Astrocyte of the cerebellum (primary cell): ENCODE data around the gene ASIC2.

Experiments used
- DNase-seq: peaks from one replicate; pipeline ENCODE4 v3.0.0-alpha.2; 2011; ENCODE audit warnings: low read depth
- H3K4me3 ChIP-seq: 2 replicates; pipeline ENCODE4 v1.5.1; 2011; ENCODE audit warnings: mild to moderate bottlenecking, low read depth, low read length, moderate library complexity
- in situ Hi-C: cut with HindIII; loops from 2 replicates; pipeline ENCODE4 v1.10.0; 2017; ENCODE audit warnings: low sequenced_read_pairs
- TF ChIP-seq, protein P1 (sequence below): IDR thresholded peaks from 2 replicates; pipeline ENCODE4 v1.5.1; 2012; ENCODE audit warnings: low read length, low read depth, moderate library complexity, mild to moderate bottlenecking; ENCODE audit errors: missing control alignments

The ASIC2 gene

DNA sequence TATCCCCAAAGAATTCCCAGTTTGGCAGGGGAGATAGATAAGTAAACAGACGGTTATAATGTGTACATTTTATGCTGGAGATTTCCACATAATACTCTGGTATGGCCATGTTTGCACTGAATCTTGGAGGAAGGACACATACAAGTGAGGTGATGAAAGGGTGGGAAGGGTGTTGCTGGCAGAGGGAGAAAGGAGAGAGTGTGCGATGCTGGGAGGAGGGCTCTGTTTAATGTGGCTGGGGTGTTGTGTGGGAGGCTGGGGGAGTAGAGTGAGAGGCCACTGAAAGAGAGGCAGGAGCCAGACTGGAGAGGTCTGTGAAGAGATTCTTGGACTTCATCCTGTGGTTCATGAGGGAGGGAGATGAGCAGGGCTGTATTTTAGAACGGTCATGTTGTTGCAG lies 213.9 kb downstream of the ASIC2 start:
- no peak for DNase-seq
- TF ChIP-seq, protein P1, sequence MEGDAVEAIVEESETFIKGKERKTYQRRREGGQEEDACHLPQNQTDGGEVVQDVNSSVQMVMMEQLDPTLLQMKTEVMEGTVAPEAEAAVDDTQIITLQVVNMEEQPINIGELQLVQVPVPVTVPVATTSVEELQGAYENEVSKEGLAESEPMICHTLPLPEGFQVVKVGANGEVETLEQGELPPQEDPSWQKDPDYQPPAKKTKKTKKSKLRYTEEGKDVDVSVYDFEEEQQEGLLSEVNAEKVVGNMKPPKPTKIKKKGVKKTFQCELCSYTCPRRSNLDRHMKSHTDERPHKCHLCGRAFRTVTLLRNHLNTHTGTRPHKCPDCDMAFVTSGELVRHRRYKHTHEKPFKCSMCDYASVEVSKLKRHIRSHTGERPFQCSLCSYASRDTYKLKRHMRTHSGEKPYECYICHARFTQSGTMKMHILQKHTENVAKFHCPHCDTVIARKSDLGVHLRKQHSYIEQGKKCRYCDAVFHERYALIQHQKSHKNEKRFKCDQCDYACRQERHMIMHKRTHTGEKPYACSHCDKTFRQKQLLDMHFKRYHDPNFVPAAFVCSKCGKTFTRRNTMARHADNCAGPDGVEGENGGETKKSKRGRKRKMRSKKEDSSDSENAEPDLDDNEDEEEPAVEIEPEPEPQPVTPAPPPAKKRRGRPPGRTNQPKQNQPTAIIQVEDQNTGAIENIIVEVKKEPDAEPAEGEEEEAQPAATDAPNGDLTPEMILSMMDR: no peak
- H3K4me3 ChIP-seq: no peak overlapping the region
- in situ Hi-C loops: no loop called here

DNA sequence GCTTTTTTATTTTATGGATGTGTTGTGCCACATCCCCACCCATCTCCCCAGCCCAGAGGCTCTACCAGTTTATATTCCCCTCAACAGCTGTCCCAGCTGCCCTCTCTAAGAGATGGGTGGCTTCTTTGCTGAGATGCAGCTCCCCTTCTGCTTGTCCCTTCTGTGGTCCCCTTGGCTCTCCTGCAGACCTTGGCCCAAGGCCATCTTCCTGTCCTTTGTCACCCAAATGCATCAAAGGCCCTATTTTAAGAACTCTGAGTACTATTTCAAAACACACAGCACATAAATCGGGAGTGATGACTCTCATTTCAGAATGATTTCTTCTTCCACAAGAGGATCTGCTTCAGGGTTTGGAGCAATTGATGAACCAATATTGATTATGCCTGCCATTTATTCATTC lies 216.1 kb downstream of the ASIC2 start:
- in situ Hi-C loops: no loop called here
- DNase-seq: no peak
- H3K4me3 ChIP-seq: no peak overlapping the region
- TF ChIP-seq, protein P1: no peak

DNA sequence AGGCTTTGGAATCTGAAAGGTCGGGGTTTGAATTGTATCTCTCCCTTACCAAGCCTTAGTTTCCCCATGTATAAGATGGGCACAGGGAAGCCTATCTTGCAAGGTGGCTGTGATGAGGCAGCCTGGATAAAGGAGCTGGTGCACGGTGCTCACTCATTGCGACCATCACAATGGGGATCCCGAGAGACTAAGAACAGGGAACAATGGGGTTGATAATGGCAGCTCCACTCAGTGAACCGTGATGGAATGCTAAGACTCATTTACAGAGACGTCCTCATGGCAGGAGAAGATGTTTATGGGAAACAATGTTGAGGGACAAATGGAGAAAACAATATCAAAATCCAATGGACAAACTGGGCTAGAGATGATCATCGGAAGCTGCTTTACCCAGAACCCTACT lies 219.7 kb downstream of the ASIC2 start:
- H3K4me3 ChIP-seq: no peak overlapping the region
- in situ Hi-C loops: no loop called here
- TF ChIP-seq, protein P1: no peak
- no peak for DNase-seq

DNA sequence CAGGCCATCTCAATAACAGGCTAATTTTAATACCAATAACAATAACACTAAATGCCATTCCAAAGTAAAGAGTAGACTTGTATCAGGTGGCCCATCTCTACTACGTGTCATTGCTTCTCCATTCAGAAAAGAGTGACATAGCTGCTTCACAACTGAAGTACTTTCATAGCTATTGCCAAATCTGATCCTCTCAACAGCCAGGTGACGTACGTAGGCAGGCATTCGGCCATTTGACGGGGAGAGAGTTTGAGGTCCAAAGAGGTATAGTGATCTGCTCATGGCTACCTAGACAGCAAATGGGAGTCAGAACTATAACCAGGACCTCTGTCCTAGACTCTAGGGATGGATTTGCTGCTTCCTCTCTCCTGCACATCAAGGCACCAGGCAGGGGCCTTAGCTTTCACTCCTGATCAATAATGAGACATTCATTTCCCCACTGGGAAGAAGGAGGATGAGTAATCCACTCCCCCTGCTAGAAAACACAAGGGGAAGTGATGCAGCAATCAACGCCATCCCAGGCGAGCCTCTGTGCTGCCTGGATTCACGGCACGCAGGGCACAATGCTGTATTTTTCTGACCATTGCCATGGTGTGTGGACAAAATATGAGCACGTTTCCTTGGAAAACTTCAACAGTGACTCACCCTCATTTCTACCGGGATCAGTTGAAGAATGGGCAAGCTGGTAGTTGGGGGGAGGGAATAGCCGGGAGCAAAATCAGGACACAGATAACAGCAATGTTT lies 220.5 kb downstream of the ASIC2 start:
- no peak for DNase-seq
- TF ChIP-seq, protein P1: no peak

DNA sequence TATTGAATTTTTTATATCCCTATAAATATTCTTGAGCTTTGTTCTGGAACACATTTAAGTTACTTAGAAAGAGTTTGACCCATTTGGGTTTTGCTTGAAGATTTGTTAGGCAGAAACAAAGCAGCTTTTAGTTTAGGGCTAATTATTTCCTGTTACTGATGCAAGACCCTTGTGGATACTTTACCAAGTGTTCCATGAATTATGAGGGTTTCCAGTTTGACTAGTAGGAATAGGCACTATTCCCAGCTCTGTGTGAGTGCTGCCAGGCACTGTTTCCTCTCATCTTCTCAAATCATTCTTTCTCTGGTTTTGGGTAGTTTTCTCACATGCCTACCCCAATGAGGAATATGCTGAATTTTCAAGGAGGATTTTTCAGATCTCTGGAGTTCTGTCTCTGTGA lies 221.4 kb downstream of the ASIC2 start:
- no peak for DNase-seq
- in situ Hi-C loops: no loop called here
- TF ChIP-seq, protein P1: no peak
- no peak overlapping the region for H3K4me3 ChIP-seq

More for the DNA sequence above, 220.5 kb downstream of the ASIC2 start:
- in situ Hi-C loops: no loop called here
- H3K4me3 ChIP-seq: no peak overlapping the region

DNA sequence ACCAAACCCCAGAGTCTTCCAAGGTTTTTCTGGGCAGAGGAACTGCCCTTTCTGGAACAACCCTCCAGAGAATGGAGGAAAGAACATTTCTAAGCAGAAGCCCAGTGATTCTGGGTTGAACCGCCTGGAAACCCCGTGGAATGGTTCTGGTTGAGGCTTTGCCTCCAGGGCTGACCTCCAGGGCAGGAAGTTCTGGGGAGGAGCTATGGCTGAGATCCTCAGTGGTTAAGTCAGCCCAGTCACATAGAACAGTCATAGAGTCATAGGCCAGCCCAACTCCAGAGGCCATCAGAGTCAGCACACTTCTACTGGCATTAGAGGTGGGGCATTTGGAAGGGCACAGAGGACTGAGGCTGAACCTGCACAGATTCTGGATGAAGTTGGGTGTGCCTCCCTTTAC lies 235.5 kb downstream of the ASIC2 start:
- TF ChIP-seq, protein P1: no peak
- DNase-seq: no peak
- in situ Hi-C loops: no loop called here
- H3K4me3 ChIP-seq: no peak overlapping the region
